EL (cell line): ENCODE results near the gene SAMD4A.
A peak's percentile ranks its signal among the peaks of the same experiment; 100 is the strongest.
"Not testable (repeated sequence)": the region's sequence is repeated elsewhere in the genome, so short reads cannot be mapped to it uniquely, and the experiment has no call there.

Experiments used
- DNase-seq: peaks from one replicate; pipeline ENCODE4 v3.0.0-alpha.2; 2016

SAMD4A gene

DNA sequence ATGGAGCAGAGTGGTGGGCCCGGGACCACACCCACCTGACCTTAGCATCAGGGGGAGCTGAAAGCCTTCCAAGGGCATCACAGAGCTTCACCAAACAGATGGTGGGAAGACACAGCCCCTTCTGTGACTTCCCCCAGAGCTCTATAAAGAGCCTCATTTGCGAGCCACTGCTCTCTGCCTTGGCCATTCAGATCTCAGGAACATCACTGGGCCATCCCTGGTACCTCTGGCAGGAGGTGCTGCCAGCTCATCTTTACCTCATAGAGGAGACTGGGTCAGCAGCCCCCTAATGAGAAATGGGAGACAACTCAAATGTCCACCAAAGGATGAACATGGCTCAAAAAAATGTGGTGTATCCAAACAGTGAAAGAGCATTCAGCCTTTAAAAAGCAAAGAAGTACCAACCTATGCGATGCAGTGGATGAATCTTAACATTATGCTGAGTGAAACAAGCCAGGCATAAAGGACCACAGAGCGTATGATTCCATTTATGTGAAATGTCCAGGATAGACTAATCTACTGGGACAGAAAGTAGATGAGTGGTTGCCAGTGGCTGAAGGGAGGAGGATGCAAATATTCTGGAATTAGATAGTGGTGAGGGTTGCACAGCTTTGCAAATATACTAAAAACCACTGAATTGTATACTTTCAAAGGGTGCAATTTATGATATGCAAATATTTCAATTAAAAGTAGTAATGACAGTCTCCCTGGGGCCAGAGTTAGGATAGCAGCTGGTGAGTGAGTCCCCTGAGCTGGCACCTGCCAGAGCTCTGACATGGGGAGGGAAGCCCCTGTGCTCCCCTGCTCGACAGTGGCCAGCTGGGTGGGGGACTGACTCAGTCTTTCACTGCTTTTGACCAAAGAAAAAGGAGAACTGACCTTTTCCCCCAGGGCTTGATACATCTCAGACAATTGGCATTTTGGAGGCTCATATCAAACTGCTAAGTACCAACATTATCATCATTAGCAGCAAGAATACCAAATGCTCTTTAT is 219.1 kb downstream of the SAMD4A start:
- DNase-seq, result no peak

DNA sequence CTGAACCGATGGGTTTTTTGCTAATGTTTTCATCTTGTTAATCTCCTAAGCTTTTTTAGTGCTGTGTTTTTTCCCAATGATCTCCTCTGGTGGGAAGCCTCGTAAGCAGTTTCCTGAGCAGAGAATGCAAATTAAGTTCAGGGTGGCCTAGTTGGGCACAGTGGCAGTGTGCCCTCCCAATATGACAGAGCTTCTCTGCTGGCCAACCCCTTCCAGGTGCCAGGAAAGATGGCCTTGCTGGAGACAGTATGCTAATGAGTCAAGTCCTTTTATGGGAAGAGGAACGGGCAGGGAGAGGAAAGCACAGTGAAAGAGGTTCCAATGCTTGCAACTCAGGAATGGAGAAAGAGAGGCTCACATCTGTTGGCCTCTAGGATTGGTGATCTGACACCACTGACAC is 219.9 kb downstream of the SAMD4A start:
- DNase-seq, result no peak

DNA sequence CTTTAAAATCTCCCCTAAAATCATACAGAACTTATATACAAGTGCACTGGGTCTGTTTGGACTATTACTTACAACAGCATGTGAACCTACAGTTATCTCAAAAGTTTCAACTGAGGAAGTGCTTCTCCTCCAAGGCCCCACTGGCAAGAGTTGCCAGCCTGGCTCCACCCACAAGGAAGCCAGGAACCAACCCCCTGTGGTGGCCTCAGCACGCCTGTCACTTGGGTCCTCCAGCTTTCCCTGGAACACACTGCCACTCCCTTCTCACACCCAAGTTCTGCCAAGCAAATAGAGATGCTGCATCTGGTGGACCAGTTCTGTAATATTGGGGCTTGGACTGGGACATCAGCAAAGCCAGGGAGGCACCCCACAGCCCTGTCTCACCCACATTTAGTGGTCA is 220.3 kb downstream of the SAMD4A start:
- DNase-seq, result no peak

DNA sequence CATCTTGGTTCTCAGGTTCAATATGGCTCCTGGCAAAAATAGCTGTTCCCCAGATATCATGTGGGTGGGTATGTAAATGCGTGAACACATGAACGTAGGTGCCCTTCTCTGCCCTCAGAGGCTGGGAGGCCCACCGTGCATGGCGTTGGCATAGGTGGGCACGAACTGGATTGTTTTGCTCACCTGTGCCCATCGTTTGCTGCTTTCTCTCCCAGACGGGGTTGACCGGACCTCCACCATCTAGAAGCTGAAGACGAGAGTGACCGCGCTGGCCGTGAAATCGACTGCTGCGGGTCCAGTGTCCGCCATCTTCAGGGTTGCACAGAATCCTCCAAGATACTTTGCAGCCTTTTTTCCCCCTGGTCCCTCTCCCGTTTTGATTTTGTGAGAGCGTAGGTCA is 221.8 kb downstream of the SAMD4A start:
- DNase-seq, result no peak

DNA sequence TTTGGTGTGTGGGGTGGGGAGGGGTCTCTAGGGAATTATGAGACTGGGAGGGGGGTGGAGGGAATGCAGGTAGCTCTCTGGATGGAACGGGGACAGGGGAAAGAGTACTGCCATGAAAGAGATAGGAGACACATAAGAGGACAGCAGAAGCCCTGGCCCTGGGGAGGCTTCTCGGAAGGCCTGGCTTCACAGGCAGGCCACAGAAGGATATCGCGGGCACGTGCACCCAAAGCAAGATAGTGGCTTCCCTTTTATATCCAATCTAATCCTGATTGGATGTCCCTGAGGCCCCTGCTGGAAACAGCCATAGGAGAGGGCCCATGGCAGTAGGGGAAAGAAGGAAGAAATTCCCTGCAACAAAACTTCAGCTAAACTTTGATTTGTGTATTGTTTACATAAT is 222.2 kb downstream of the SAMD4A start:
- no peak for DNase-seq

DNA sequence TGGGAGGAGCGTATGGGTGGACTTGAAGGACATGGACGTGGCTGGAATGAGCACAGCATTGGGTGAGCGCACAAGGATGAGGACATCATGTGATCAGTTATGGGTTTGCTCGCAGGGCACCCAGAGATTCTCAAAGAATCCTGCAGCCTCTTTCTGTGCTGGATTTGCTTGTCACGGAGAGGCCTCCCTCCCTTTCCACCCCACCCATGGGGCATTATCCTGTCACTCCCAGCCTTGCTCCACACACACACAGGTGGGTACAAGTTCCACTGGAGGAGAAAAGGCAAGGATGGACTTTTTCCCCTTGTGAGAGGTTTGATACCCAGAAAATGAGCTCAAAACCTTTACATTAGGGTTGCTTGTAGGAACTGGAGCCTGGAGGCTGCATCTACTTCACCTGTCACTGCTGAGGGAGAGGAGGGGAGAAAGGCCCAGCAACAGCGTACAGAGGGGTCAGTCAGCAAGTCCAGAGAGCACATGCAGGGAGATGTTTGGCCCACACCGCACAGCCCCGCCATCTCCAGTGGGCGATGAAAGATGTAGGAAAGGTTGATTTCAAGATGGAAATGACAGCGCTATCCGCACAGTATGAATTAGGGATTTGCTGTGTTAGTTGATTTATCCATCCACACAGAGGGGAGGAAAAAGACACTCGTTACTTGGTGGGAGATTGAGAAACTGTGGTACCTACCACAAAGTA is 223.0 kb downstream of the SAMD4A start:
- DNase-seq, result no peak

DNA sequence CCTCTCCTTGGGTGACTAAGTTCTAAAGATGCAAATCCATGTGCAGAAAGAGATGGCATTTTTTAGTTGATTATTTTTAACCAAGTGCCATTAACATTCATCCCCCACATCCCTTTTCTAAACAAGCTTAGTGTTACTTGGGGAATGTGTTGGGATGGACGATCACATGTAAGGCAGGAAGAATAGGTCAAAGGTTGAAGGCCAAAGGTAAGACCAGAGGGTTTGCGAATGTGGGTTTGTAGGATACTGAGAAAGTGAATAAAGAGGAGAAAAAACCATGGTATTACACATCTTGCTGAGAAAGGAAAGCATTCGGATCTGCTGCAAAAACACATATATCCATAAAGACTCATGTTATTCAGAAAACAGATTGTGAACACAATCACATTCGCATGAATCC is 224.1 kb downstream of the SAMD4A start:
- DNase-seq, result no peak

DNA sequence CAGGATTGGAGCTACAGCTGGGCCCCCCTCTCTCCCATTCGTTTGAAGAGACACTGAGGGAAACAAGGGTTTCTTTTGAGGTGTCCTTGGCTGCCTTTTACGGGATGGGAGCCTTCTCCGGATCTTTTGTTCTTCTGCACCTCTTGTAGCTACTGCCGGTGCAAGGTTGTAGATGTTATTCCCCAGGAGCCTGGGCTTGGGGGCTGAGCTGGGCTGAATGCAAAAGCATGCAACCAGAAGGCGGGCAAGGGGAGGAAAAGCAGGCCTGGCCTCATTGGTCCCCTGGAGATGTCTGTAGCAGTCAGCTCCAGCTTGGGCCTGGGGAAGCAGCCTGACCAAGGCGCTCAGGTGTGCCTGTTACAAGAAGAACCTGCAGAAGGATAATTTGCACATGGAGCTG is 225.4 kb downstream of the SAMD4A start:
- no peak for DNase-seq

DNA sequence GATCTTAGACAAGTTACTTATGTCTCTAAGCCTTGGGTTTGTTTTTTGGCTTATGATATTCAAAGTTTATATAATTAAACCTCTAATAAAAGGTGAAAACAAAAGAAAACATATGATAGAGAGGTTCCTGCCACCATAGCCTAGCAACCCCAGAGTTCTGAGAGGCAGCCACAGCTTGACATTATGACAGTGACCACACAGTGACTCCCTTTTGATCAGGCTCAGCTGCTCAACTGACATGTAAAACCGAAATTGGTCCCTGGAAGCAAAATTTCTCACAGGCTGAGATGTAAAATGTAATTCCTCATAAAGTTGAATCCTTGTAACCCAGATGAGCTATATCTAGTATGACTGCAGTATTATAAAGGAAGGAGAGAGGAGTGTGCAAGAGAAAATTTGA is 227.2 kb downstream of the SAMD4A start:
- no peak for DNase-seq

DNA sequence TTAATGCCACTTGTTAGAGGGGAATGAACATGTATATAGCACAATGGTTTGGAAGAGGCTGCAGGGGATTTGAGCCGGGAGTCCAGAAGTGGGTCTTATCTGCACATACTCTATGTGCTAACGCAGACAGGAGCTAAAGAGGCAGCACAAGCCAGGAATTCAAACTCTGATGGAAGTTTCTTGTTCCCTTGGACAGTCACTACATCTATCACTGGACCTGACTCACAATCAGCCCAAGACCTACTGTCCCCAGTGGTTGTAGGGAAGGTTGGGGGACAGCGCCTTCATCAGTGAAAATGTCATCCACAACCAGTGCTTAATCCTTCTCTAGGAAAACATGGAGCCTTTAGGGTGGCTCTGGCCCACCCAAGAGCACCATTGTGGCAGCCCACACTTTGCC is 227.9 kb downstream of the SAMD4A start:
- DNase-seq, result no peak

DNA sequence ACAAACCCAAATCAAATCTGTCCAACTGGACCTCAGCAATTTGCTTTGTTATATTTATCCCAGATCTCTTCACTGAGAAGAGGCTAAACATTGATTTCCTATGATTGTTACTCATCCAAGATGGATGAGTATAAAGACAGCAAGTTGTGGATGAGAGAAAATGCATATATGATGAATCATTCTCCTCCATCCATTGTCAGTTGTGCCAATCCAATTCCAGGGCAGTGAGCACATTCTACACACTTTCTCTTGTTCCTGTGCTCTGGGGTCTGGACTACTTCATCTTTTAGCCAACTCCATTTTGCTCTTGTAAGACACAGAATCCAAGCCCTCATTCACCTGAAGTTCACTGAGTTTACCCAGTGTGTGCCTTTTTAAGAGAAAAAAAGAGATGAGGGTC is 230.0 kb downstream of the SAMD4A start:
- peak; percentile 89 for DNase-seq

DNA sequence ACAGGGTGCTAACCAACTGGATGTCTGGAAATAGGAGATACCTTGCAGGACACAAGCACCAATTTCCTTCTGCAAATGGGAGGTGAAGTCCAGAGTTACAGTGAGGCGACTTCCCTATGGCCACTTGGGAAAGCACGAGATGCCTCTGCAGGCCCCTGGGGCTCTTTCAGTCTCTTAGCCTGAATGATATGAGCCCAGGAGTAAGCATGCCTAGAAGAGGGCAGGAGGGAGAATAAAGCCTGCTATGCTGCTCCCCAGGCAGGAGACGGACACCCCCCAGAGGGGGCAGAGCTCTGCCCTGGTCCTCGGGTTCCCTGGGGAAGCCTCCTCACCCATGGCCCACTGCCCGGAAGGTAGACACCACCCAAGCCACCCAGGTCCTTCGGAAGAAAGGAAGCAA is 230.6 kb downstream of the SAMD4A start:
- DNase-seq, result no peak

DNA sequence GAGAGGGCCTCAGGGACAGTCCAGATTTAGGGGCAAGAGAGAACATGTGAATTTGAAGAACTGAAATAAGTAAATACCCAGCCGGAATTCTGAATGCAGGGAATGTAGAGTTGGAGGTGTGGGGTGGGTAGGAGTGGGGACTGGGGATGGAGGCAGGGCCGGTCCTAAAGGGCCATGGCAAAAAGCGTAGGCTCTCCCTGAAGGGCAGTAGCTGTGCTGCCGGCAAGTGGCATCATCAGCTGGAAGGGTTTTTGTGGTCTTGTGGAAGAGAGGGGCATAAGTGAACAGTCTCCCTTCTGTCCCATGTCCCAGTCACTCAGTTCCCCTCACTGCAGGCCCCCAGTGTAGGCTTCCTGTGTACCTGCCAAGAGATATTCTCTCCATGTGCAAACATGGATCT is 231.1 kb downstream of the SAMD4A start:
- no peak for DNase-seq

DNA sequence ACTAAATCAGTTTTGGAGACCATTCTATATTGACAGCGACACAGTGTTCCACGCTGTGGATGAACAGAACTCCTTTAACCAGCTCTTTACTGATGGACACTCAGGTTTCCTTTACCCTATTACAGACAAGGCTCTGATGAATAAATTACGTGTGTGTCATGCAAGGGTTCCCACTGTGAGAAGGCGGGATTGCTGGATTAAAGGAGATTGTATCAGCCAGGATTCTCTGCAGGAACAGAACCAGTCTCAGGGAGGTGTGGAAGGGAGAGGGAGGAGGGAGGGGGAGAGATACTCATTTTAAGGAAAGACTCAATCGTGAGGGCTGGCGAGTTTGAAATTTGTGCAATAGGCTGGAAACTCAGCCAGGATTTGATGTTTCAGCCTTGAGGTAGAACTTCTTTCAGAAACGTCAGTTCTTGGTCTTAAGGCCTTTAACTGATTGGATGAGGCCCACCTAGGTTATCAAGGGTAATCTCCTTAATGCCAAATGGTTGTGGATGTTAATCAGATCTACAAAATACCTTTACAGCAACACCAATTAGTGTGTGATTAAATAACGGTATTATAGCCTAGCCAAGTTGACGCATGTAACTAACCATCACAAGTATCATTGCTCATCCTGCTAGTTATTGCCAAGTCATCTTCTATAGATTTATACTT is 231.7 kb downstream of the SAMD4A start:
- DNase-seq, result no peak

DNA sequence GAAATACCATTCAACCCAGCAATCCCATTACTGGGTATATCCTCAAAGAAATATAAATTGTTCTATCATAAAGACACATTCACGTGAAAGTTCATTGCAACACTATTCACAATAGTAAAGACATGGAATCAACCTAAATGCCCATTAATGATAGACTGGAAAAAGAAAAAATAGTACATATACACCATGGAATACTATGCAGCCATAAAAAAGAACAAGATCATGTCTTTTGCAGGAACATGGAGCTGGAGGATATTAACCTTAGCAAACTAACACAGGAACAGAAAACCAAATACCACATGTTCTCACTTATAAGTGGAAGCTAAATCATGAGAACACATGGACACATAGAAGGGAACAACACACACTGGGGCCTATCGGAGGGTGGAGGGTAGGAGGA is 234.6 kb downstream of the SAMD4A start:
- not testable (repeated sequence) for DNase-seq

DNA sequence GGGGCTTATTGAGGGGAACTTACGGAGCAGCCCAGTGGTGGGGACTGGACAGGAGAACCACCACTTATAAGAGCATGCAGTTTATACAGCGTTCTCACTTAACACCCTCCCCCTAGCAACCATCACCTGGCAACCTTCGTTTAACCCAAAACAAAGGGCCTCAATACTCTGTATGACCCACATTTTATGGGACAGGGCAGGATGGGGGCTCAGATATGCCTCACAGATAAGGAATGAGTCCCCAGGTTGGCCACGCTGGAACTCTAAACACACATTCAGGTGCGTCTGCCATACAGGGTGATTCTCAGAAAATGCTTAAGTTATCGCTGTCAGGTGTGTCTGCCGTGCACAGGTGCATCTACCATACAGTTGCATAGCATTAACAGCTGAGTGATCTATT is 236.5 kb downstream of the SAMD4A start:
- DNase-seq, result no peak

DNA sequence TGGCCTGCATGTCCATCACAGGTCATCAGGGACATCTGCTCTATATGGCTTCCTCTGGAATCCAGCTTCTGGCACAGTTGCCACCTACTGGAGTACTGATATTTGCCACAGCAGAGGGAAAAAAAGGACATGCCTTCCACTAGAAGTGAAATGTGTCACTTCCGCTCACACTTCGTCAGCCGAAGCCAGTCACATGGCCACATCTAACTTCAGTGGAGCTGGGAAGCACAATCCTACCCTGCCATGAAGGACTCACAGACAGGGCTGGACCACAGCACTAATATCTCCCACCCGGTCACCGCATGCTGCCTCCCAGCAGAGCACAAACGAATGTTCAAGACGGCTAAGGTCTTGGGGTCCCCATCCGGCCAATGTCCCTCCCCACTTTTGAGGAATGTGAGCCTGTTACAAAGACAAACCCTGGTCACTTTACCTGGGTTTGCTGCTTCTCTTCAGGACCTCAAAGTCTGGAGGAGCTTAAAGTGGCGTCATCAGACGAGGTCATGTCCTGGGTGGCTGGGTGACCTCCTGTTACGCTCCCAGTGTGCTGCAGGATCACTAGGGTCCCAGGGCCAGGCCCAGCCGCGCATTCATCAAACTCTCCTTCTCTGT is 237.1 kb downstream of the SAMD4A start:
- peak; percentile 22 for DNase-seq

DNA sequence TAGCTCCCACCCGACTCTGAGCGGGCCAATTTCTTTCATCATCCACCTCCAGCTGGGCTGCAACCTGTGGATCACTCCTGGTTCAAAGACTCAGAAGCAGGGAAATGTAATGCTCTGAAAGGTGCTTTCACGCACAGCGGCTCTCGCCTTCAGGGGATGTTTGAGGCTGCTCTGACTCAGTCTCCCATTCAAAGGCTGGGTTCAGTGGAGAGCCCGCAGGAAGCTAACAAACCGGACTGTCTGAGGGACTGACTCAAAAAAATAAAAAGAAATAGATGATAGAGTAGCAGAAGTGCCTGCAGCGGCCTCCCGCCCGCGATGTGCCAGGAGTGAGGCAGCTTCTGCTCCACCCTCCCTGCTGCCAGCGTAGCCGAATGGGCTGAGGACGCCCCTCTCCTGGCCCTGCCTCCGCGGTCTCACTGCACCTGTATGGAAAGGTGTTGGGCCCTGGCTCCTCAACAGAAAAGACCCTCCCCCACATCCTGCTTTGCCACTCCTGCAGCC is 237.7 kb downstream of the SAMD4A start:
- DNase-seq, result no peak

DNA sequence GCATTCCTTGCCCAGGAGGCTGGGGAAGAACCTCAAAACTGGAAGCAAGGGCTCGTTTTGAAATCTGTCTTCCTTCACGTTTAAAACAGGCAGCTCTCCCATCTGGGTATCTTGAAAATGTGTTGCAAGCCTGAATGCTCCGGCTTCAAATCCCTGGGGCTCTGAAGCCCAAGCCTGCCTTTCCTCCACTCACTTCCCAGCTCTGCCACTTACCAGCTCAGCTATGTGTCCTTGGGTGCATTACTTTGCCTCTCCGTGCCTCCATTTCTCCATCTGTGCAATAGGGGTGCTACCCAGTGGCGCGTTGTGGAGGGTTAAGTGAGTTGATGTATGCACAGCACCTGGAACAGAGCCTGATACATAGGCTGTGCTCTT is 238.1 kb downstream of the SAMD4A start:
- no peak for DNase-seq

DNA sequence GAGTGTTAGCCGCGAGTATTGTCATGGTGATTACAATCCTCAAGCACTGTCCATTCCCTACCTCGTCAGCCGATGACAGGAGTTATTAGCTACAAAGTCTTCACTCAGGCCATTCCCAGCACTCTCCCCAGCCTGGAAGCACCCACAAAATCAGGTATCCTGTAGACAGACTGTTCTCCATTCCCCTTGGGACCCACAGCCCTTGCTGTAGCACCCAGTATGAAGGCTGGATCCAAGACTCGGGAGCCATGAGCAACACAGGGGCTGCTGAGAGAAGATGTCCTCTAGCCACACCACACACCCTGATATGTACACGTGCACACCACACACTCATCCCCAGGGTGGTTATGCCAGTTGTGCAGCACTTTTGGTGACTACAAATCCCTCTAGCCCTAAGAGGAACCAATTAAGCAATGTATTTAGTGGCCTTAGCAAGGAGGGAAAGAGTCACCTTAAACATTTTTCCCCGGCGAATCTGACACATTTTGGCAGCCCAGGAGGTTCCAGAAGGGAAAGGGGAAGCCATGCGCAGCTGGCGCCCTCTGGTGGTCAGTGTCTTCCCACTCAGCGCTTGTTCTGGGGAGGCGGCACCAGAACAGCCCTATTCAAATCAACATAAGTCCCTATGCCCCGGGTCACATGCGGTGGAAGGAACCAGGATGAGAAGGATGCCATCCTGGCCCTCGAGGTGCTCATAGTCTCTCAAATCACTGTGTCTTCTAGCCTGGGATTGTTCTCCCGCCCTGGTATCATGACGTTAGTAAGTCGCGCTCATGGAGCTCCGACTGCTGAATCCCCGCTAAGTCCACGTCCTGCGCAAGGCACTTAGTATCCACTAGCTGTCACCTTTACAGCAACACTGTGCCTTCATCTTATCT is 238.8 kb downstream of the SAMD4A start:
- DNase-seq, result peak; percentile 85

DNA sequence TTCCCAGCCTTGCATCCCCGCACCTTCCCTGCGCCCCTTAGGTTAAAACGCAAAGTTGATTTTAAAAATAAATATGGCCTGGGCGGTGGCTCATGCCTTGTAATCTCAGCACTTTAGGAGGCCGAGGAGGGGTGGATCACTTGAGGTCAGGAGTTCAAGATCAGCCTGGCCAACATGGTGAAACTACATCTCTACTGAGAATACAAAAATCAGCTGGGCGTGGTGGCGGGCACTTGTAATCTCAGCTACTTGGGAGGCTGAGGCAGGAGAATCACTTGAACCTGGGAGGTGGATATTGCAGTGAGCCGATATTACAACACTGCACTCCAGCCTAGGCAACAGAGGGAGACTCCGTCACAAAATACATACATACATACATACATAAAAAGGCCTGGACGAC is 239.7 kb downstream of the SAMD4A start:
- DNase-seq, result no peak

DNA sequence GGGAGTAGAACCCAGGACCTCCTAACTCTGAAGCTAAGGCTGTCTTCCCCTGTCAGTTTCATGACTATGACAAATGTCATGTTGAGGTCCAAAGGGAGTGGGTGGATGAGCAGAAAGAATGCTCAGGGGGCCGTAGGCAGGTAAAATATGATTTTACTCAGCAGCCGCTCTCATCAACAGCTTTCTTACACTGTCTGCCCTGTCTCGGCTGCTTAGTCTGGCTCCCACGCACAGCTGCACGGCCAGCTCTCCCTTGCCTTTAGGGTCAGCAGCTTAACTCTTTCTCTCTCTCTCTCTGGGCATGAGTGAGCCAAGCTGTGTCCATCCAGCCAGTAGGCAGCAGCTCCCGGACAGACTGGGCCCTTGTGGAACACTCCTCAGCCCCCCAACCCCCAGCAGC is 240.5 kb downstream of the SAMD4A start:
- no peak for DNase-seq
